CD4-positive, alpha-beta T cell (primary cell): ENCODE measurements around the gene LRRC49. TPM values are rescaled to one million over a fixed set of nuclear protein-coding genes. Genes with fewer than 3 reads are reported as not detected.

Experiments used
- ATAC-seq: fragments of 200-7000 bp; cut with Tn5 transposase; one replicate; pipeline ENCODE4 v1.10.0; 2022; ENCODE audit warnings: mild to moderate bottlenecking; ENCODE audit not compliant: poor library complexity
- CTCF ChIA-PET: fragments of 350-600 bp; sonication (Branson Sonifier 250); formaldehyde crosslinking; loops from one replicate; lab custom pipeline; 2021; ENCODE audit warnings: antibody characterized with exemption, inconsistent platforms; lab: Charles Lee
- POLR2A ChIA-PET: fragments of 350-600 bp; sonication (Branson Sonifier 250); formaldehyde crosslinking; loops from one replicate; lab custom pipeline; 2021; ENCODE audit warnings: antibody characterized with exemption, inconsistent platforms; lab: Charles Lee
- DNase-seq, 14 experiments: peaks; one replicate each; pipeline ENCODE4 v3.0.0-alpha.2; 2013 to 2020; ENCODE audit warnings: mixed read lengths in 2 of 14
- H3K27ac ChIP-seq, 2 donors: one replicate each; pipeline versions ENCODE4 v1.5.1 to v1.7.0; 2013; ENCODE audit warnings: low read length in 2 of 2, low read depth in 1 of 2, mild to moderate bottlenecking in 1 of 2
- H3K27me3 ChIP-seq, 2 experiments: 1 replicate in 1 of 2; 2 replicates in 1 of 2; pipeline versions ENCODE4 v1.6.1 to v1.7.0; 2013; ENCODE audit warnings: low read length in 2 of 2, control low read depth in 1 of 2, mild to moderate bottlenecking in 1 of 2, moderate library complexity in 1 of 2; ENCODE audit not compliant: insufficient read depth in 2 of 2, control insufficient read depth in 1 of 2
- H3K36me3 ChIP-seq: one replicate; pipeline ENCODE4 v1.6.1; 2013; ENCODE audit warnings: low read length, control low read depth; ENCODE audit not compliant: insufficient read depth
- H3K4me1 ChIP-seq: one replicate; pipeline ENCODE4 v1.6.1; 2013; ENCODE audit warnings: low read length, control low read depth; ENCODE audit not compliant: insufficient read depth
- H3K4me3 ChIP-seq: one replicate; pipeline ENCODE4 v1.5.1; 2013; ENCODE audit warnings: mild to moderate bottlenecking, low read length, moderate library complexity
- H3K9me3 ChIP-seq, 2 experiments: 1 replicate in 1 of 2; 2 replicates in 1 of 2; pipeline versions ENCODE4 v1.6.1 to v1.7.0; 2013; ENCODE audit warnings: low read length in 2 of 2, mild to moderate bottlenecking in 2 of 2, control low read depth in 1 of 2, moderate library complexity in 1 of 2; ENCODE audit not compliant: control insufficient read depth in 1 of 2, insufficient read depth in 1 of 2
- H3K27ac Mint-ChIP-seq: one replicate; pipeline ENCODE4 v1.8.0; 2020; ENCODE audit warnings: mixed read lengths
- H3K27me3 Mint-ChIP-seq: one replicate; pipeline ENCODE4 v1.8.0; 2021; ENCODE audit warnings: mixed read lengths
- H3K36me3 Mint-ChIP-seq: one replicate; pipeline ENCODE4 v1.8.0; 2021; ENCODE audit warnings: low read depth, mixed read lengths
- H3K4me1 Mint-ChIP-seq: one replicate; pipeline ENCODE4 v1.8.0; 2021; ENCODE audit warnings: low read depth, mixed read lengths
- H3K4me3 Mint-ChIP-seq: one replicate; pipeline ENCODE4 v1.8.0; 2020; ENCODE audit warnings: mild to moderate bottlenecking, mixed read lengths
- H3K9me3 Mint-ChIP-seq: one replicate; pipeline ENCODE4 v1.8.0; 2020; ENCODE audit warnings: mixed read lengths
- CTCF ChIP-seq: fragments of 200-600 bp; IDR thresholded peaks from one replicate; pipeline ENCODE4 v1.8.0; 2022; ENCODE audit warnings: antibody characterized with exemption, mild to moderate bottlenecking
- intact Hi-C, 2 experiments: fragments of 100-400 bp; cut with DNase I in 1 of 2; cut with micrococcal nuclease in 1 of 2; formaldehyde crosslinking; loops; one replicate each; pipeline versions ENCODE4 v1.15.1 to v1.9.0; 2023 to 2025; cut with DNase I, micrococcal nuclease
- total RNA-seq, 174 experiments: library from RNA in 2 of 174; stranded (reverse) in 2 of 174; gene quantifications; one replicate each; pipeline ENCODE4 v1.2.3 and lab custom pipeline; 2021 to 2026

The LRRC49 gene
- total RNA-seq, 2 experiments from 2014 or later: 0.39 to 0.49 TPM

- no peak overlapping the region for H3K4me3 ChIP-seq
- no peaks in the 10 kb centered on the region for H3K9me3 ChIP-seq
- Mint-ChIP-seq H3K27ac (no peak overlapping the region), H3K9me3 (no peaks in the 10 kb centered on the region), H3K36me3 (no peaks in the 10 kb centered on the region), H3K27me3 (peaks cover 74% of the 10 kb centered on the region), H3K4me3 (no peak overlapping the region), H3K4me1 (no peaks in the 10 kb centered on the region)
- DNase-seq (no peak), ATAC-seq (no peak)
- intact Hi-C loops: no loop called here
- no peak overlapping the region for H3K27ac ChIP-seq
- H3K36me3 ChIP-seq: no peaks in the 10 kb centered on the region
- ChIA-PET CTCF (no interaction called here), POLR2A (no interaction called here)
- no peaks in the 10 kb centered on the region for H3K4me1 ChIP-seq
- peaks cover 3 to 19% of the 10 kb centered on the region in 2 experiments for H3K27me3 ChIP-seq
- no peak for TF ChIP-seq CTCF
These were observed 13.2 kb upstream of the LRRC49 start for GRCh38 chr15:70879401-70879800.

GRCh38 chr15:70880781-70881180 is 11.8 kb upstream of the LRRC49 start:
- Histone ChIP-seq H3K4me3 (no peak overlapping the region), H3K36me3 (no peaks in the 10 kb centered on the region), H3K4me1 (no peaks in the 10 kb centered on the region), H3K27me3 (peaks cover 3 to 17% of the 10 kb centered on the region in 2 experiments), H3K9me3 (no peaks in the 10 kb centered on the region), H3K27ac (no peak overlapping the region)
- DNase-seq (no peak), ATAC-seq (no peak)
- Mint-ChIP-seq H3K27me3 (peaks cover 69% of the 10 kb centered on the region), H3K4me3 (no peak overlapping the region), H3K36me3 (no peaks in the 10 kb centered on the region), H3K27ac (no peak overlapping the region), H3K4me1 (no peaks in the 10 kb centered on the region), H3K9me3 (no peaks in the 10 kb centered on the region)
- intact Hi-C loops: no loop called here
- ChIA-PET CTCF (no interaction called here), POLR2A (no interaction called here)
- TF ChIP-seq CTCF: no peak

- Mint-ChIP-seq H3K27me3 (peaks cover 56% of the 10 kb centered on the region), H3K4me3 (no peak overlapping the region), H3K9me3 (no peaks in the 10 kb centered on the region), H3K4me1 (no peaks in the 10 kb centered on the region), H3K36me3 (no peaks in the 10 kb centered on the region), H3K27ac (no peak overlapping the region)
- TF ChIP-seq CTCF: no peak
- Histone ChIP-seq H3K4me3 (no peak overlapping the region), H3K27me3 (peaks cover 3 to 24% of the 10 kb centered on the region in 2 experiments), H3K9me3 (no peaks in the 10 kb centered on the region), H3K4me1 (no peaks in the 10 kb centered on the region), H3K27ac (no peak overlapping the region), H3K36me3 (no peaks in the 10 kb centered on the region)
- DNase-seq: no peak
- no peak for ATAC-seq
- intact Hi-C loops: no loop called here
- POLR2A ChIA-PET: no interaction called here
- CTCF ChIA-PET: no interaction called here
These were observed 10.3 kb upstream of the LRRC49 start for GRCh38 chr15:70882361-70882760.
